ENCODE data around the gene CCT6B. TPM values are rescaled to one million over a fixed set of nuclear protein-coding genes. Genes with fewer than 3 reads are reported as not detected.

CCT6B gene
- total and polyA plus RNA-seq, 2 of the 13 experiments (the other 11 are each of a cell fraction or from before 2014, with no cell fraction given), result 0.41 to 1.4 TPM

DNA sequence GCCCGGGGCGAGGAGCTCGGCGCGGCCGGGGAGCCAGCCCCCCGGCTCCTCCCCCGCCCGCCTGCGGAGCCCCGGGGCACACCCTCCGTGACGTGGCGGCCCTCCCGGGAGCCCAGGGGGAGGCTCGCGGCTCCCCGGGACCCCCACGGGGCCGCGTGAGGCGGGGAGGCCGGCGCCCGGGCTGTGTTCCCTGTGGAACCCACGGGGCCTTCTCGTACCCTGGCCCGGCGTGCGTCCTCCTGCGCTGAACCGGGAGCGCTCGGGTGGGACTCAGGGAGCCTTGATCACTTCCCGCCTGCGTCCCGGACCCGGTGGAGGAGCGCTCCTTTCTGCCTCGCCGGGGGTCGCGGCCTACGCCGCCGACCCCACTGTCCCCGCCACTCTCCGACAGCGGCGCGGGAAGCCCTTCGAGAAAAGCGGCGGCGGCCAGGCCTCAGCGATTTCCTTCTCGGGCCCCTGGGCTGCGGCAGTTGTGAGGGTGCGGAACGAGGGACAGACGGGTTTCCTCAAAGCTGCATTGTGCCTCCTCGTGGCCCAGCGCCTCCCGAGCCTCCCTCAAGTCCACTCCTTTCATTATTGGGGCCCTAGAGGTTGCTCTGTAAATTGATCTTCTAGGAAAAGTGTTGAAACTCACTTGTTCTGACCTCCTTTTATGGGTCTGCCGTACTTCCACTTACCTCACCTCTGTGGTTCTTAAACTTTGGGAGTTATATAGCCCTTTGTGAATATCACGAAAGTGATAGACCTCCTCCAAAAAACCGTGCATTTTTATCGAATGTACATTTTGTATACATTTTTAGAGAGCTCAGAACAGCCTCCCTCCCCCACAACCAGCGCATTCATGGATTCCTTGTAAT lies 19.6 kb upstream of the CCT6B start (continued):
- TF ChIP-seq CAMTA2 (CRISPR knock-in tag; IDR thresholded peaks at IDR 0.05; ENCODE audit: borderline replicate concordance) (no peak; the same call in 1 of the 2 replicates), KDM4B (CRISPR knock-in tag; IDR thresholded peaks at IDR 0.05) (no peak), KMT2A (CRISPR knock-in tag; IDR thresholded peaks at IDR 0.05) (no peak), ZSCAN31 (CRISPR knock-in tag; IDR thresholded peaks at IDR 0.05; ENCODE audit: low read depth) (peak; percentile 66; the same call in 1 of the 2 replicates), PHF5A (CRISPR knock-in tag; IDR thresholded peaks at IDR 0.05; ENCODE audit: low read depth, unreplicated experiment) (no peak), SNRNP70 (IDR thresholded peaks at IDR 0.05; ENCODE audit: low read depth, low read length) (no peak), MAZ (IDR thresholded peaks at IDR 0.05; ENCODE audit: borderline replicate concordance, low read depth, low read length) (no peak), MAZ (CRISPR knock-in tag; IDR thresholded peaks at IDR 0.05; ENCODE audit: low read depth) (no peak; the same call in 1 of the 2 replicates), ZKSCAN1 (IDR thresholded peaks at IDR 0.05; ENCODE audit: low read length) (no peak)
- TF ChIP-seq, protein P1, sequence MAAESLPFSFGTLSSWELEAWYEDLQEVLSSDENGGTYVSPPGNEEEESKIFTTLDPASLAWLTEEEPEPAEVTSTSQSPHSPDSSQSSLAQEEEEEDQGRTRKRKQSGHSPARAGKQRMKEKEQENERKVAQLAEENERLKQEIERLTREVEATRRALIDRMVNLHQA (CRISPR knock-in tag; IDR thresholded peaks at IDR 0.05), result no peak
- TF ChIP-seq, protein P2, sequence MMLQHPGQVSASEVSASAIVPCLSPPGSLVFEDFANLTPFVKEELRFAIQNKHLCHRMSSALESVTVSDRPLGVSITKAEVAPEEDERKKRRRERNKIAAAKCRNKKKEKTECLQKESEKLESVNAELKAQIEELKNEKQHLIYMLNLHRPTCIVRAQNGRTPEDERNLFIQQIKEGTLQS (CRISPR knock-in tag; IDR thresholded peaks at IDR 0.05), result no peak
- TF ChIP-seq, protein P3, sequence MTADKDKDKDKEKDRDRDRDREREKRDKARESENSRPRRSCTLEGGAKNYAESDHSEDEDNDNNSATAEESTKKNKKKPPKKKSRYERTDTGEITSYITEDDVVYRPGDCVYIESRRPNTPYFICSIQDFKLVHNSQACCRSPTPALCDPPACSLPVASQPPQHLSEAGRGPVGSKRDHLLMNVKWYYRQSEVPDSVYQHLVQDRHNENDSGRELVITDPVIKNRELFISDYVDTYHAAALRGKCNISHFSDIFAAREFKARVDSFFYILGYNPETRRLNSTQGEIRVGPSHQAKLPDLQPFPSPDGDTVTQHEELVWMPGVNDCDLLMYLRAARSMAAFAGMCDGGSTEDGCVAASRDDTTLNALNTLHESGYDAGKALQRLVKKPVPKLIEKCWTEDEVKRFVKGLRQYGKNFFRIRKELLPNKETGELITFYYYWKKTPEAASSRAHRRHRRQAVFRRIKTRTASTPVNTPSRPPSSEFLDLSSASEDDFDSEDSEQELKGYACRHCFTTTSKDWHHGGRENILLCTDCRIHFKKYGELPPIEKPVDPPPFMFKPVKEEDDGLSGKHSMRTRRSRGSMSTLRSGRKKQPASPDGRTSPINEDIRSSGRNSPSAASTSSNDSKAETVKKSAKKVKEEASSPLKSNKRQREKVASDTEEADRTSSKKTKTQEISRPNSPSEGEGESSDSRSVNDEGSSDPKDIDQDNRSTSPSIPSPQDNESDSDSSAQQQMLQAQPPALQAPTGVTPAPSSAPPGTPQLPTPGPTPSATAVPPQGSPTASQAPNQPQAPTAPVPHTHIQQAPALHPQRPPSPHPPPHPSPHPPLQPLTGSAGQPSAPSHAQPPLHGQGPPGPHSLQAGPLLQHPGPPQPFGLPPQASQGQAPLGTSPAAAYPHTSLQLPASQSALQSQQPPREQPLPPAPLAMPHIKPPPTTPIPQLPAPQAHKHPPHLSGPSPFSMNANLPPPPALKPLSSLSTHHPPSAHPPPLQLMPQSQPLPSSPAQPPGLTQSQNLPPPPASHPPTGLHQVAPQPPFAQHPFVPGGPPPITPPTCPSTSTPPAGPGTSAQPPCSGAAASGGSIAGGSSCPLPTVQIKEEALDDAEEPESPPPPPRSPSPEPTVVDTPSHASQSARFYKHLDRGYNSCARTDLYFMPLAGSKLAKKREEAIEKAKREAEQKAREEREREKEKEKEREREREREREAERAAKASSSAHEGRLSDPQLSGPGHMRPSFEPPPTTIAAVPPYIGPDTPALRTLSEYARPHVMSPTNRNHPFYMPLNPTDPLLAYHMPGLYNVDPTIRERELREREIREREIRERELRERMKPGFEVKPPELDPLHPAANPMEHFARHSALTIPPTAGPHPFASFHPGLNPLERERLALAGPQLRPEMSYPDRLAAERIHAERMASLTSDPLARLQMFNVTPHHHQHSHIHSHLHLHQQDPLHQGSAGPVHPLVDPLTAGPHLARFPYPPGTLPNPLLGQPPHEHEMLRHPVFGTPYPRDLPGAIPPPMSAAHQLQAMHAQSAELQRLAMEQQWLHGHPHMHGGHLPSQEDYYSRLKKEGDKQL (CRISPR knock-in tag; IDR thresholded peaks at IDR 0.05; ENCODE audit: low read depth), result no peak
- TF ChIP-seq, protein P4, sequence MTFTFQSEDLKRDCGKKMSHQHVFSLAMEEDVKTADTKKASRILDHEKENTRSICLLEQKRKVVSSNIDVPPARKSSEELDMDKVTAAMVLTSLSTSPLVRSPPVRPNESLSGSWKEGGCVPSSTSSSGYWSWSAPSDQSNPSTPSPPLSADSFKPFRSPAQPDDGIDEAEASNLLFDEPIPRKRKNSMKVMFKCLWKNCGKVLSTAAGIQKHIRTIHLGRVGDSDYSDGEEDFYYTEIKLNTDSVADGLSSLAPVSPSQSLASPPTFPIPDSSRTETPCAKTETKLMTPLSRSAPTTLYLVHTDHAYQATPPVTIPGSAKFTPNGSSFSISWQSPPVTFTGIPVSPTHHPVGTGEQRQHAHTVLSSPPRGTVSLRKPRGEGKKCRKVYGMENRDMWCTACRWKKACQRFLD (CRISPR knock-in tag; IDR thresholded peaks at IDR 0.05; ENCODE audit: borderline replicate concordance), result 0 out of 2 replicates have a peak, but pooled peaks have one; percentile 31
- TF ChIP-seq, protein P5, sequence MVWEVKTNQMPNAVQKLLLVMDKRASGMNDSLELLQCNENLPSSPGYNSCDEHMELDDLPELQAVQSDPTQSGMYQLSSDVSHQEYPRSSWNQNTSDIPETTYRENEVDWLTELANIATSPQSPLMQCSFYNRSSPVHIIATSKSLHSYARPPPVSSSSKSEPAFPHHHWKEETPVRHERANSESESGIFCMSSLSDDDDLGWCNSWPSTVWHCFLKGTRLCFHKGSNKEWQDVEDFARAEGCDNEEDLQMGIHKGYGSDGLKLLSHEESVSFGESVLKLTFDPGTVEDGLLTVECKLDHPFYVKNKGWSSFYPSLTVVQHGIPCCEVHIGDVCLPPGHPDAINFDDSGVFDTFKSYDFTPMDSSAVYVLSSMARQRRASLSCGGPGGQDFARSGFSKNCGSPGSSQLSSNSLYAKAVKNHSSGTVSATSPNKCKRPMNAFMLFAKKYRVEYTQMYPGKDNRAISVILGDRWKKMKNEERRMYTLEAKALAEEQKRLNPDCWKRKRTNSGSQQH (CRISPR knock-in tag; IDR thresholded peaks at IDR 0.05; ENCODE audit: low read depth), result peak; percentile 44; the same call in 1 of the 2 replicates
